Nephron (organoid): ENCODE results near the gene SUMF1.

Source experiments
- H3K27ac Mint-ChIP-seq, 3 experiments: 2 replicates each; pipeline ENCODE4 v1.8.0; 2020; ENCODE audit warnings: mixed read lengths in 3 of 3, mild to moderate bottlenecking in 2 of 3, moderate library complexity in 1 of 3
- H3K27me3 Mint-ChIP-seq: 2 replicates; pipeline ENCODE4 v1.8.0; 2021; ENCODE audit warnings: low read depth, mild to moderate bottlenecking, moderate library complexity, mixed read lengths
- H3K36me3 Mint-ChIP-seq: 2 replicates; pipeline ENCODE4 v1.8.0; 2020; ENCODE audit warnings: low read depth, mixed read lengths
- H3K4me1 Mint-ChIP-seq: 2 replicates; pipeline ENCODE4 v1.8.0; 2020; ENCODE audit warnings: mixed read lengths
- H3K4me3 Mint-ChIP-seq, 3 experiments: 2 replicates each; pipeline ENCODE4 v1.8.0; 2020; ENCODE audit warnings: mild to moderate bottlenecking in 3 of 3, mixed read lengths in 3 of 3, moderate library complexity in 2 of 3
- H3K9me3 Mint-ChIP-seq: 2 replicates; pipeline ENCODE4 v1.8.0; 2020; ENCODE audit warnings: mixed read lengths
- CTCF ChIP-seq, 3 experiments: fragments of 200-600 bp; sonication (generic); IDR thresholded peaks; one replicate each; pipeline ENCODE4 v1.5.0; 2021; ENCODE audit warnings: antibody characterized with exemption in 3 of 3; ENCODE audit not compliant: unreplicated experiment in 3 of 3

SUMF1 gene

GRCh38 chr3:4358273-4358672, 108.8 kb downstream of the SUMF1 start:
- Mint-ChIP-seq H3K27me3 (no peaks in the 10 kb centered on the region), H3K4me3 (no peak overlapping the region), H3K36me3 (peaks cover 19% of the 10 kb centered on the region), H3K9me3 (no peaks in the 10 kb centered on the region), H3K4me1 (peaks cover 33% of the 10 kb centered on the region), H3K27ac (peak overlapping the region; percentile 35 to 80 (median 71))
- TF ChIP-seq CTCF (IDR thresholded peaks at IDR 0.05; ENCODE audit: unreplicated experiment in 3 of 3): no peak

- Mint-ChIP-seq H3K4me3 (no peak overlapping the region), H3K4me1 (peaks cover 41% of the 10 kb centered on the region), H3K36me3 (peaks cover 12% of the 10 kb centered on the region), H3K9me3 (no peaks in the 10 kb centered on the region), H3K27ac (peak overlapping the region; percentile 94 to 95 (median 95)), H3K27me3 (no peaks in the 10 kb centered on the region)
- TF ChIP-seq CTCF (IDR thresholded peaks at IDR 0.05; ENCODE audit: unreplicated experiment in 3 of 3): no peak
Observed at GRCh38 chr3:4356546-4357410, 110.3 kb downstream of the SUMF1 start.

GRCh38 chr3:4356220-4356540, 110.9 kb downstream of the SUMF1 start:
- Mint-ChIP-seq H3K27ac (peak overlapping the region; percentile 94 to 95 (median 95)), H3K4me3 (no peak overlapping the region)
- TF ChIP-seq CTCF (IDR thresholded peaks at IDR 0.05; ENCODE audit: unreplicated experiment in 3 of 3): no peak

GRCh38 chr3:4355401-4356219, 111.5 kb downstream of the SUMF1 start:
- Mint-ChIP-seq H3K4me1 (peaks cover 46% of the 10 kb centered on the region), H3K9me3 (no peaks in the 10 kb centered on the region), H3K4me3 (peak overlapping the region in 2 of 3 experiments; percentile 21 to 46), H3K36me3 (peaks cover 7% of the 10 kb centered on the region), H3K27me3 (no peaks in the 10 kb centered on the region), H3K27ac (peak overlapping the region; percentile 94 to 95 (median 95))
- TF ChIP-seq CTCF (IDR thresholded peaks at IDR 0.05; ENCODE audit: unreplicated experiment in 3 of 3): no peak

More at GRCh38 chr3:4356220-4356540, 110.9 kb downstream of the SUMF1 start:
- Mint-ChIP-seq H3K4me1 (peaks cover 41% of the 10 kb centered on the region), H3K9me3 (no peaks in the 10 kb centered on the region), H3K36me3 (peaks cover 6% of the 10 kb centered on the region), H3K27me3 (no peaks in the 10 kb centered on the region)

- peaks cover 40% of the 10 kb centered on the region for H3K4me1 Mint-ChIP-seq
- no peak for TF ChIP-seq CTCF (IDR thresholded peaks at IDR 0.05; ENCODE audit: unreplicated experiment in 3 of 3)
- no peaks in the 10 kb centered on the region for H3K27me3 Mint-ChIP-seq
- H3K4me3 Mint-ChIP-seq: no peak overlapping the region
- H3K27ac Mint-ChIP-seq: peak overlapping the region; percentile 9 to 47 (median 24)
- no peaks in the 10 kb centered on the region for H3K9me3 Mint-ChIP-seq
- H3K36me3 Mint-ChIP-seq: peaks cover 12% of the 10 kb centered on the region
Observed at GRCh38 chr3:4351872-4352271, 115.2 kb downstream of the SUMF1 start.
